MM.1S (cell line): ENCODE measurements around the gene KCNK2.

Experiments used
- CTCF ChIP-seq: fragments of 300-600 bp; sonication (generic); IDR thresholded peaks from 2 replicates; pipeline ENCODE4 v1.5.1; 2016; ENCODE audit warnings: antibody characterized with exemption, low read length, mixed read lengths
- EZH2 ChIP-seq: fragments of 300-600 bp; sonication (generic); optimal IDR thresholded peaks from 2 replicates; pipeline ENCODE3; 2017; ENCODE audit warnings: low read depth, mild to moderate bottlenecking, antibody characterized with exemption, low read length, mixed read lengths
- EZH2phosphoT487 ChIP-seq: fragments of 300-600 bp; sonication (generic); IDR thresholded peaks from 2 replicates; pipeline ENCODE4 v1.6.1; 2018; ENCODE audit warnings: antibody characterized with exemption, low read length

DNA sequence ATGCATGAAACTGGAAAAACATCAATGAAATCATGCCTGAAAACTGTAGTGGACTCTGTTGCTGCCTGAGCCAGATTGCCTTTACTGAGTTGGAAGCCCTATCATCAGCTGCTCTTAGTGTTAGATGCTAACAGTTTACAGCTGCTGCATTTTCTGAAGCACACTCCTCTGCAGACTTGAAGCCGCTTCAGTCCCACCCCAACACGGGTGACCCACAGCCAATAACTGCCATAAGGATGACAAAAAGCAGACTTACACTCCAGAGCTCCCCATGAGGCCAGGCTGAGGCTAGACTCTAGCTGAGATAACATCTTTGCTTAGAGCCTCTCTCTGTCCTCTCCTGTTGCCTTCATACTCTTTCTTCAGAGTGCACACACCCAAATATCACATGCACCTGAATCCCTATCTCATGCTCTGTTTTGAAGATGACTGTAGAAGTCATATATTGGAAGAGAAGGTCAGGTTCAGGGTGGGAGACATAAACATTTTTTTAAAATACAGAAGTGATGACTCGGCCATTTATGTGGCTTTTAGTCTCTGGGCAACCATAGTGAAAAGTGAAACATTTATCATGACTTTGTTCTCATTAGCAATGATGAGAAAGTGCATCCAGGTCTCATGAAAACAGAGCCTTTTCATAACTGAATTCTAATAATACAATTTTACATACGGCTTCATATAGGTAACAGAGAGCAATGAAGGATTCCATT lies 161.0 kb downstream of the KCNK2 start:
- TF ChIP-seq CTCF (no peak), EZH2 (no peak), EZH2phosphoT487 (no peak)
